Ramos (cell line): ENCODE measurements around the gene NPHS1.

Experiments used
- in situ Hi-C: fragments of 300-500 bp; cut with MboI; formaldehyde crosslinking; loops from one replicate; pipeline ENCODE4 v1.14.3; 2022; ENCODE audit warnings: low sequenced_read_pairs; ENCODE audit not compliant: unreplicated experiment

The NPHS1 gene

DNA sequence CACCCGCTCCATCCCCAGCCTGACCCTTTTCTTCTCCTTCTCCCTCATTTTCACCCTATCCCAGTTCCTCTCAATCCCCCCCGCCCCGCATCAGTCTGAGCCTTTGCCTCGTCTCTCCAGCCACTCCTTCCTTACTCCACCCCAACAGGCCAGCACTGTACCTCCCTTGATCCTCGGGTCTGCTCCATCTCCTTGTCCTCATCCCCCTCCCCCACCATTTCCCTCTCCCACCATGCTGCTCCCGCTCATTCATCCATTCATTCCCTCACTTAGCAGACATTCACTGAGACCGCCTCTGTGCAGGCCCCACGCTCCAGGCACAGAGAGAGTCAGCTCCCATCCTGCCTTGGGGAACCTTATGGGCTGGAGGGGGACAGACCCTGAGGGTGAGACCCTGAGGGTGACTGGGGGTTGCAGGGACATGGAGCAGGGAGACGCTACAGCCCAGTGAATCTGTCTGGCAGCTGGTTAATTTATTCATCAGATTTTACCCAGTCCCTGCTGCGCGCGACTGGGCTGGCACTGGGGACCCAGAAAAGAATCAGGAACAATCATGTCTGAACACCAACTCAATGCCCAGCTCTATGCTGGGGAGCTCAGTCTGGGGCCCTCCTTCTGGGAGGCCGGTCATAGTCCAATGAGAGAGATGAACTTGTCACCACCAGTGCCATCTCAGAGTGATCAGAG, 76.1 kb downstream of the NPHS1 start:
- in situ Hi-C loops = no loop called here
